ENCODE measurements around the gene IGF1R. TPM values are rescaled to one million over a fixed set of nuclear protein-coding genes. Genes with fewer than 3 reads are reported as not detected.
A peak's percentile ranks its signal among the peaks of the same experiment; 100 is the strongest.

Gene IGF1R
- 10 to 100 TPM; 26.3 to 43.7 TPM for total RNA-seq

DNA sequence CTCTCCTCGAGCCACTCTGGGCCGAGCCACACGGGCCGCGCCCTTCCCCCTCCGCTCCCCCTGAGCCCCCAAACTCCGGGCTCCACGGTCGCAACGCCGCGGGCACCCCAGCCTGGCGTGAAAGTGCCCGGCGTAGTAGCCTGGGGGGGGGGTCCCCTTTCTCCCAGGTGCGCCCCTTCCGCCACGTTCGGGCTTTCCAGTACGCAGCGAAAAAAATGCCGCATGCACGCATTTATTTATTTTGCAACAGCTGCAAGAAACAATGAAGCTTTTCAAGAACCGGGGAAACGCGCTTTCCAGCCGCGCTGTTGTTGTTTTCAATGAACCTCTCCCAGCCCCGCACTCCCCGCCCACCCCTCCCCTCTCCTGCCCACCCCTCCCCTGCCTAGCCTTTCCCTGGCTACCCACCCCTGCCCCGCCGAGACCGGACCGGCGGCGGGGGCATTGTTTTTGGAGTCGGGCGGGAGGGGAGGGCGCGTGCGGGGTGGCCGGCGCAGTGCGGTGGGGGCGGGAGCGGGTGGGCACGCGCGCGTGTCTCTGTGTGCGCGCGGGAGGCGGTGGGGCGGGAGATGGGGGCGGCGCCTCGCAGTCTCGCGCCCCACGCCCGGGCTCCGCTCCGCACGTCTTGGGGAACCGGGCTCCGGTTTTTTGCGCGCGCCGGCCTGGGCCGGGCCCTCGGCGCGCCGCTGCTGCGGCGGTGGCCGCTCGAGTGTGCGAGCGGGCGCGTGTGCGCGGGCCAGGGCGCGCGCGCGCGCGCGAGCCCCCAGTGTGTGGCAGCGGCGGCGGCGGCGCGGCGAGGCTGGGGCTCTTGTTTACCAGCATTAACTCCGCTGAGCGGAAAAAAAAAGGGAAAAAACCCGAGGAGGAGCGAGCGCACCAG, at the start of gene IGF1R:
Gene IGF1R (plus strand): TSS at position 766 of the 880 bp plus-strand sequence. CDS start 1,043 bp downstream, outside the sequence.
- intact Hi-C loops (cut with DNase I, micrococcal nuclease), result loop anchor here (1.0 to 5.0 kb wide), 16 partner anchors 48 to 1949 kb away; partner anchors contain the start of genes ARRDC4 (in 1 of the 2) and LRRC28 (in 1 of the 2)
- CTCF ChIA-PET, result interaction anchor here (0.6 to 3.0 kb wide), 9 partner anchors 12 to 186 kb away, joined by 3 to 29 read pairs (median 4); no protein-coding TSS in a partner anchor
- peak; percentile 56 for ATAC-seq
- Mint-ChIP-seq H3K4me3 (peak within 1 kb of the TSS; percentile 89), H3K27me3 (peaks cover 17% of the 10 kb centered on the region), H3K36me3 (ENCODE audit: low read depth) (peaks cover 3% of the 10 kb centered on the region), H3K9me3 (ENCODE audit: low read depth) (no peaks in the 10 kb centered on the region), H3K4me1 (peaks cover 21% of the 10 kb centered on the region), H3K27ac (peak within 1 kb of the TSS; percentile 91)
- peak; percentile 91 for DNase-seq
- POLR2A ChIA-PET, result interaction anchor here (0.6 to 1.5 kb wide), 3 partner anchors 12 to 208 kb away, joined by 4 to 5 read pairs (median 4); no protein-coding TSS in a partner anchor

GRCh38 chr15:98599909-98600691, 48.2 kb upstream of the IGF1R start:
- peak; percentile 70 for DNase-seq
- intact Hi-C loops (cut with DNase I, micrococcal nuclease), result loop anchor here (1.0 to 5.0 kb wide), 2 partner anchors 47 to 53 kb away; no protein-coding TSS in a partner anchor
- ChIA-PET CTCF (interaction anchor here (0.6 to 1.8 kb wide), 4 partner anchors 31 to 172 kb away, joined by 3 to 5 read pairs (median 4); partner anchors contain the start of gene IGF1R), POLR2A (interaction anchor here (0.6 kb wide), 1 partner anchor 27 kb away, joined by 3 read pairs; no protein-coding TSS in a partner anchor)
- H3K27me3 Mint-ChIP-seq, result no peaks in the 10 kb centered on the region
- no peaks in the 10 kb centered on the region for H3K36me3 Mint-ChIP-seq (ENCODE audit: low read depth)
- H3K27ac Mint-ChIP-seq, result peak overlapping the region; percentile 92
- H3K9me3 Mint-ChIP-seq (ENCODE audit: low read depth), result no peaks in the 10 kb centered on the region
- H3K4me1 Mint-ChIP-seq, result peaks cover 17% of the 10 kb centered on the region
- H3K4me3 Mint-ChIP-seq, result peak overlapping the region; percentile 77
- ATAC-seq, result peak; percentile 91

DNA sequence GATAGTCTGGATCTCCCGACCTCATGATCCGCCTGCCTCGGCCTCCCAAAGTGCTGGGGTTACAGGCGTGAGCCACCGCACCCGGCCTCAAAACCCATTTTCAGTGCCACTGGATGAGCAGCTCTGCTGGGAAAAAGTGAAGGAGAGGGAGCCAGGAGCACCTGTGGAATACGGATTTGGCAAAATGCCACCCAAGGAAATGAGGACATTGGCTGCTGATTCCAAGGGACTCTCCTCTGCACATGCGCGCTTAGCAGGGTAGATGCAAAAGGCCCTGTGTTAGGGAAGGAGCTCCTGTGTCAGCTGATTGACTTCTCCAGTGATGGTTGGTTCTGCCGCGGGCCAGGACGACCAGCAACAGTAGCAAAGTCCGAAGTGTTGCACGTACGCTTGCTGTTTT, 43.4 kb upstream of the IGF1R start:
- POLR2A ChIA-PET, result no interaction called here
- H3K9me3 Mint-ChIP-seq (ENCODE audit: low read depth), result no peaks in the 10 kb centered on the region
- no peak overlapping the region for H3K27ac Mint-ChIP-seq
- H3K27me3 Mint-ChIP-seq, result no peaks in the 10 kb centered on the region
- no peaks in the 10 kb centered on the region for H3K36me3 Mint-ChIP-seq (ENCODE audit: low read depth)
- intact Hi-C loops (cut with DNase I, micrococcal nuclease), result loop anchor here in 1 of 2 experiments (5.0 kb wide), 1 partner anchor 58 kb away; no protein-coding TSS in a partner anchor
- no peak for DNase-seq
- CTCF ChIA-PET, result interaction anchor here (0.7 to 0.8 kb wide), 2 partner anchors 10 to 23 kb away, joined by 3 to 4 read pairs; no protein-coding TSS in a partner anchor
- ATAC-seq, result no peak
- peaks cover 7% of the 10 kb centered on the region for H3K4me1 Mint-ChIP-seq
- H3K4me3 Mint-ChIP-seq, result no peak overlapping the region

DNA sequence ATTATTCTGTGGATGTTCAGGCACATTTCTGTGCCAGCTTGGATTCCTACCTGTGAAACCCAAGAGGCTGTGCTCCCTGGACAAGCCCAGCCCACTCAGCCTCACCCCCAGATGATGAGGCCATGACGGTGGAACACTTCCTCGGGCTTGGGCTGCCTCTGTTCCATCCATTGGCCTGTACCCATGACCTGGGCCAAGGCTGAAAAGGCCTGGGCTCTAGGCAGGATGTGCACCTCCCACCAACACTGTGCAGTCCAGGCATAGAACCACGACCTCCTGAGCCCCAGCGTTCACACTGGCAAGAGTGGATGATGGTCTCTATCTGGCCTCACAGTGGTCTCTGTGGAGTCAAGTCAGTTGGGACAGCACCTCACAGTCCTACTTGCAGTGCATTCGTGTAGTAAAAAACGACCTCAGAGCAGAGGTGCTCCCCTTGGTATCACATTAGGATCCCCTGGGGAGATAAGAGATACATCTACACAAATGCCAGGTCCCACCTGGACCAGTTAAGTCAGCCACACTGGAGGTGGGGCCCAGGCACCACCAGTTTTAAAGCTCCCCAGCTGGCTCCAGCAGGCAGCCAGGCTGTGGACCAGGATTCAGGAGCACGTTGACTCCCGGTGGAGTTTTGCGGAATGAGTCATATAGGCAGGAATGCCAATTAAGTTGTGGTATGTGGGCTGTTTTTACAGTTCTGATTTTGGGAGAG, 39.0 kb upstream of the IGF1R start:
- no peak for ATAC-seq
- Mint-ChIP-seq H3K4me3 (no peak overlapping the region), H3K4me1 (peaks cover 6% of the 10 kb centered on the region), H3K36me3 (ENCODE audit: low read depth) (no peaks in the 10 kb centered on the region), H3K27ac (no peak overlapping the region), H3K9me3 (ENCODE audit: low read depth) (no peaks in the 10 kb centered on the region), H3K27me3 (no peaks in the 10 kb centered on the region)
- ChIA-PET CTCF (no interaction called here), POLR2A (no interaction called here)
- DNase-seq, result no peak
- intact Hi-C loops (cut with DNase I, micrococcal nuclease), result no loop called here

GRCh38 chr15:98610991-98611390, 37.3 kb upstream of the IGF1R start:
- H3K4me3 Mint-ChIP-seq, result no peak overlapping the region
- no peaks in the 10 kb centered on the region for H3K9me3 Mint-ChIP-seq (ENCODE audit: low read depth)
- DNase-seq (no peak), ATAC-seq (no peak)
- POLR2A ChIA-PET, result no interaction called here
- H3K4me1 Mint-ChIP-seq, result peaks cover 6% of the 10 kb centered on the region
- no peaks in the 10 kb centered on the region for H3K27me3 Mint-ChIP-seq
- H3K27ac Mint-ChIP-seq, result no peak overlapping the region
- intact Hi-C loops (cut with DNase I, micrococcal nuclease), result no loop called here
- H3K36me3 Mint-ChIP-seq (ENCODE audit: low read depth), result no peaks in the 10 kb centered on the region
- CTCF ChIA-PET, result no interaction called here

DNA sequence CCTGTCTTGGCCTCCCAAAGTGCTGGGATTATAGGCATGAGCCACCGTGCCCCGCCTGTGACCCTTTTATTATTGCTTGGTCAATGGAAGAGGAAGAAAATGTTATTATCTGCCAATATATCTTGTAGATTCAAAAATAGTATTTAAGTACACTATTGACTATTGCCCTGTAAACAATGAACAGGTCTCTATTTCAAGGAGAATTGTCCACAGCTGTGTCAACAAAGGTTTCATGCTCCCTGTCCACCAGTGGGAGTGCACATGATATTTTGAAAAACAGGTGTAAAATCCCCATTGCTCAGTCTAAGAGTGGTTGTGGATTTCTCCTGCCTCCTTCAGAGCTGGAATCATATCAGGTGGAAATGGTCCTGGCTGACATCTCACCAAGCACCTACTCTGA, 36.5 kb upstream of the IGF1R start:
- intact Hi-C loops (cut with DNase I, micrococcal nuclease), result no loop called here
- H3K9me3 Mint-ChIP-seq (ENCODE audit: low read depth), result no peaks in the 10 kb centered on the region
- no peak overlapping the region for H3K4me3 Mint-ChIP-seq
- no peak for ATAC-seq
- no peaks in the 10 kb centered on the region for H3K27me3 Mint-ChIP-seq
- H3K27ac Mint-ChIP-seq, result no peak overlapping the region
- peaks cover 6% of the 10 kb centered on the region for H3K4me1 Mint-ChIP-seq
- POLR2A ChIA-PET, result no interaction called here
- CTCF ChIA-PET, result interaction anchor here (1.3 kb wide), 1 partner anchor 93 kb away, joined by 3 read pairs; no protein-coding TSS in a partner anchor
- DNase-seq, result no peak
- H3K36me3 Mint-ChIP-seq (ENCODE audit: low read depth), result no peaks in the 10 kb centered on the region

- no peak overlapping the region for H3K4me3 Mint-ChIP-seq
- POLR2A ChIA-PET, result no interaction called here
- intact Hi-C loops (cut with DNase I, micrococcal nuclease), result no loop called here
- DNase-seq (no peak), ATAC-seq (no peak)
- no peaks in the 10 kb centered on the region for H3K36me3 Mint-ChIP-seq (ENCODE audit: low read depth)
- no peaks in the 10 kb centered on the region for H3K9me3 Mint-ChIP-seq (ENCODE audit: low read depth)
- CTCF ChIA-PET, result interaction anchor here (0.7 to 1.3 kb wide), 3 partner anchors 32 to 359 kb away, joined by 3 read pairs; no protein-coding TSS in a partner anchor
- no peaks in the 10 kb centered on the region for H3K27me3 Mint-ChIP-seq
- no peak overlapping the region for H3K27ac Mint-ChIP-seq
- H3K4me1 Mint-ChIP-seq, result peaks cover 6% of the 10 kb centered on the region
Observed at GRCh38 chr15:98612490-98613110, 35.7 kb upstream of the IGF1R start.

GRCh38 chr15:98614681-98615080, 33.7 kb upstream of the IGF1R start:
- intact Hi-C loops (cut with DNase I, micrococcal nuclease), result no loop called here
- no peak for ATAC-seq
- CTCF ChIA-PET, result interaction anchor here (0.9 kb wide), 1 partner anchor 104 kb away, joined by 3 read pairs; no protein-coding TSS in a partner anchor

DNA sequence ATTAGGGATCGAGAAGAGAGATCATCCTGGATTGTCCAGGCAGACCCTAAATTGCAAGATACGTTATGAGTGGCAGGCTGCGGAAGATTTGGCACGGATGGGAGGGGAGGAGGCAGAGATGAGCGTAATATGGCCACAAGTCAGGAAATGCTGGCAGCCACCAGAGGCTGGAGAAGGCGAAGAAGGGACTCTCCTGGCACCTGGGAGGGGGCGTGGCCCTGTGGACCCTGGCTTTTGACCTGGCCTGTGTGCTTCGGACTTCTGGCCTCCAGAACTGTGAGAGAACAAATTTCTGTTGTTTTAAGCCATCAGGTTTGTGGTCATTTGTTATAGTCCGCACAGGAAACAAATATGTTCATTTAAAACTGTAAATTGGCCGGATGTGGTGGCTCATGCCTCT, 31.9 kb upstream of the IGF1R start:
- Mint-ChIP-seq H3K36me3 (ENCODE audit: low read depth) (no peaks in the 10 kb centered on the region), H3K4me3 (no peak overlapping the region), H3K4me1 (peaks cover 6% of the 10 kb centered on the region), H3K27ac (no peak overlapping the region), H3K9me3 (ENCODE audit: low read depth) (no peaks in the 10 kb centered on the region), H3K27me3 (peaks cover 3% of the 10 kb centered on the region)
- intact Hi-C loops (cut with DNase I, micrococcal nuclease), result no loop called here
- DNase-seq, result no peak
- CTCF ChIA-PET, result no interaction called here
- POLR2A ChIA-PET, result no interaction called here
- no peak for ATAC-seq

More at GRCh38 chr15:98614681-98615080, 33.7 kb upstream of the IGF1R start:
- DNase-seq, result no peak
- POLR2A ChIA-PET, result no interaction called here
- Mint-ChIP-seq H3K27me3 (no peaks in the 10 kb centered on the region), H3K9me3 (ENCODE audit: low read depth) (no peaks in the 10 kb centered on the region), H3K36me3 (ENCODE audit: low read depth) (no peaks in the 10 kb centered on the region), H3K4me3 (no peak overlapping the region), H3K4me1 (peaks cover 6% of the 10 kb centered on the region), H3K27ac (no peak overlapping the region)

- ATAC-seq (no peak), DNase-seq (no peak)
- Mint-ChIP-seq H3K9me3 (ENCODE audit: low read depth) (no peaks in the 10 kb centered on the region), H3K27me3 (peaks cover 3% of the 10 kb centered on the region), H3K4me1 (peaks cover 5% of the 10 kb centered on the region), H3K27ac (no peak overlapping the region), H3K4me3 (no peak overlapping the region), H3K36me3 (ENCODE audit: low read depth) (no peaks in the 10 kb centered on the region)
- ChIA-PET CTCF (no interaction called here), POLR2A (interaction anchor here (0.6 kb wide), 1 partner anchor 1173 kb away, joined by 6 read pairs; no protein-coding TSS in a partner anchor)
- intact Hi-C loops (cut with DNase I, micrococcal nuclease), result no loop called here
Observed at GRCh38 chr15:98617328-98617980, 30.9 kb upstream of the IGF1R start.

All from activated CD4-positive, alpha-beta T cell treated with anti-CD3 and anti-CD28 coated beads for 36 hours (primary cell).